ENCODE data around the gene MEIKIN.

GRCh38 chr5:131926168-131926567 lies 19.3 kb downstream of the MEIKIN start:
- TF ChIP-seq, protein P1, sequence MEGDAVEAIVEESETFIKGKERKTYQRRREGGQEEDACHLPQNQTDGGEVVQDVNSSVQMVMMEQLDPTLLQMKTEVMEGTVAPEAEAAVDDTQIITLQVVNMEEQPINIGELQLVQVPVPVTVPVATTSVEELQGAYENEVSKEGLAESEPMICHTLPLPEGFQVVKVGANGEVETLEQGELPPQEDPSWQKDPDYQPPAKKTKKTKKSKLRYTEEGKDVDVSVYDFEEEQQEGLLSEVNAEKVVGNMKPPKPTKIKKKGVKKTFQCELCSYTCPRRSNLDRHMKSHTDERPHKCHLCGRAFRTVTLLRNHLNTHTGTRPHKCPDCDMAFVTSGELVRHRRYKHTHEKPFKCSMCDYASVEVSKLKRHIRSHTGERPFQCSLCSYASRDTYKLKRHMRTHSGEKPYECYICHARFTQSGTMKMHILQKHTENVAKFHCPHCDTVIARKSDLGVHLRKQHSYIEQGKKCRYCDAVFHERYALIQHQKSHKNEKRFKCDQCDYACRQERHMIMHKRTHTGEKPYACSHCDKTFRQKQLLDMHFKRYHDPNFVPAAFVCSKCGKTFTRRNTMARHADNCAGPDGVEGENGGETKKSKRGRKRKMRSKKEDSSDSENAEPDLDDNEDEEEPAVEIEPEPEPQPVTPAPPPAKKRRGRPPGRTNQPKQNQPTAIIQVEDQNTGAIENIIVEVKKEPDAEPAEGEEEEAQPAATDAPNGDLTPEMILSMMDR (IDR thresholded peaks at IDR 0.05) = no peak
- no peak for TF ChIP-seq POLR2A (IDR thresholded peaks at IDR 0.05)

Data from uterus (tissue), 2 donors.